ENCODE results near the gene VPS18.

GRCh38 chr15:40846841-40847222 lies 47.4 kb upstream of the VPS18 start:
- no peak for TF ChIP-seq EZH2 (IDR thresholded peaks at IDR 0.05; ENCODE audit: low read depth)
- no peak for TF ChIP-seq CTCF (conservative IDR thresholded peaks at IDR 0.05)

Measured in PC-9 (cell line).